HEK293 (cell line): ENCODE results near the gene EMC7.
A peak's percentile ranks its signal among the peaks of the same experiment; 100 is the strongest.

Source experiments
- EGR2 ChIP-seq: fragments of 450-650 bp; formaldehyde crosslinking; IDR thresholded peaks from 2 replicates; pipeline ENCODE4 v1.5.1; 2016; ENCODE audit warnings: low read depth, missing biosample characterization, missing genetic modification characterization
- KLF10 ChIP-seq: fragments of 450-650 bp; IDR thresholded peaks from 2 replicates; pipeline ENCODE4 v1.5.1; 2018; ENCODE audit warnings: missing biosample characterization, mild to moderate bottlenecking, missing genetic modification characterization
- MZF1 ChIP-seq: fragments of 450-650 bp; formaldehyde crosslinking; IDR thresholded peaks from 2 replicates; pipeline ENCODE4 v1.5.1; 2017; ENCODE audit warnings: missing biosample characterization, missing genetic modification characterization, borderline replicate concordance
- OSR2 ChIP-seq: fragments of 450-650 bp; formaldehyde crosslinking; IDR thresholded peaks from 2 replicates; pipeline ENCODE4 v1.5.1; 2016; ENCODE audit warnings: missing biosample characterization, missing genetic modification characterization
- SP2 ChIP-seq: fragments of 450-650 bp; formaldehyde crosslinking; IDR thresholded peaks from 2 replicates; pipeline ENCODE4 v1.5.1; 2016; ENCODE audit warnings: missing biosample characterization, missing genetic modification characterization
- TCF7L2 ChIP-seq: IDR thresholded peaks from 2 replicates; pipeline ENCODE4 v1.6.1; 2011; ENCODE audit warnings: low read depth, mild to moderate bottlenecking, inconsistent platforms, low read length, moderate library complexity, borderline replicate concordance
- ZNF146 ChIP-seq: fragments of 450-650 bp; formaldehyde crosslinking; IDR thresholded peaks from 2 replicates; pipeline ENCODE4 v1.5.1; 2016; ENCODE audit warnings: missing biosample characterization, missing genetic modification characterization
- ZNF175 ChIP-seq: fragments of 450-650 bp; formaldehyde crosslinking; IDR thresholded peaks from 2 replicates; pipeline ENCODE4 v1.5.1; 2016; ENCODE audit warnings: missing biosample characterization, missing genetic modification characterization
- ZNF248 ChIP-seq: fragments of 450-650 bp; formaldehyde crosslinking; IDR thresholded peaks from 2 replicates; pipeline ENCODE4 v1.5.1; 2017; ENCODE audit warnings: missing biosample characterization, missing genetic modification characterization
- ZNF341 ChIP-seq: fragments of 450-650 bp; formaldehyde crosslinking; IDR thresholded peaks from 2 replicates; pipeline ENCODE4; 2016; ENCODE audit warnings: low read depth, missing biosample characterization, missing genetic modification characterization
- ZNF350 ChIP-seq: fragments of 450-650 bp; formaldehyde crosslinking; IDR thresholded peaks from 2 replicates; pipeline ENCODE4 v1.5.0; 2017; ENCODE audit warnings: missing biosample characterization, mild to moderate bottlenecking, missing genetic modification characterization
- ZNF473 ChIP-seq: fragments of 450-650 bp; formaldehyde crosslinking; IDR thresholded peaks from 2 replicates; pipeline ENCODE4 v1.5.1; 2017; ENCODE audit warnings: missing biosample characterization, missing genetic modification characterization
- ZNF530 ChIP-seq: fragments of 450-650 bp; formaldehyde crosslinking; IDR thresholded peaks from 2 replicates; pipeline ENCODE4 v1.5.1; 2016; ENCODE audit warnings: low read depth, missing biosample characterization, missing genetic modification characterization
- ZNF610 ChIP-seq: fragments of 450-650 bp; formaldehyde crosslinking; IDR thresholded peaks from 2 replicates; pipeline ENCODE4 v1.5.1; 2016; ENCODE audit warnings: missing biosample characterization, missing genetic modification characterization, borderline replicate concordance
- ZNF624 ChIP-seq: fragments of 450-650 bp; formaldehyde crosslinking; IDR thresholded peaks from 2 replicates; pipeline ENCODE4 v1.5.1; 2017; ENCODE audit warnings: missing biosample characterization, missing genetic modification characterization
- ZNF701 ChIP-seq: fragments of 450-650 bp; formaldehyde crosslinking; IDR thresholded peaks from 2 replicates; pipeline ENCODE4 v1.5.1; 2016; ENCODE audit warnings: missing biosample characterization, missing genetic modification characterization
- ZNF747 ChIP-seq: fragments of 450-650 bp; formaldehyde crosslinking; IDR thresholded peaks from 2 replicates; pipeline ENCODE4 v1.5.1; 2016; ENCODE audit warnings: missing biosample characterization, missing genetic modification characterization
- ZNF76 ChIP-seq: fragments of 450-650 bp; formaldehyde crosslinking; IDR thresholded peaks from 2 replicates; pipeline ENCODE4; 2016; ENCODE audit warnings: low read depth, missing biosample characterization, missing genetic modification characterization, borderline replicate concordance
- ZNF785 ChIP-seq: fragments of 450-650 bp; formaldehyde crosslinking; IDR thresholded peaks from 2 replicates; pipeline ENCODE4 v1.5.1; 2016; ENCODE audit warnings: missing biosample characterization, missing genetic modification characterization
- ZSCAN16 ChIP-seq: fragments of 450-650 bp; formaldehyde crosslinking; IDR thresholded peaks from 2 replicates; pipeline ENCODE4 v1.5.1; 2016; ENCODE audit warnings: missing biosample characterization, missing genetic modification characterization
- TF ChIP-seq, protein P1 (sequence below): fragments of 450-650 bp; formaldehyde crosslinking; optimal IDR thresholded peaks from 2 replicates; pipeline ENCODE3; 2016; ENCODE audit warnings: missing biosample characterization, mild to moderate bottlenecking, missing genetic modification characterization
- TF ChIP-seq, protein P2 (sequence below): fragments of 450-650 bp; formaldehyde crosslinking; IDR thresholded peaks from 2 replicates; pipeline ENCODE4 v1.5.1; 2017; ENCODE audit warnings: missing biosample characterization, missing genetic modification characterization
- TF ChIP-seq, protein P3 (sequence below): fragments of 450-650 bp; formaldehyde crosslinking; IDR thresholded peaks from 2 replicates; pipeline ENCODE4 v1.5.1; 2016; ENCODE audit warnings: missing biosample characterization, missing genetic modification characterization, borderline replicate concordance
- TF ChIP-seq, protein P4 (sequence below): fragments of 450-650 bp; formaldehyde crosslinking; IDR thresholded peaks from 2 replicates; pipeline ENCODE4 v1.5.1; 2016; ENCODE audit warnings: missing biosample characterization, missing genetic modification characterization, borderline replicate concordance
- TF ChIP-seq, protein P5 (sequence below): IDR thresholded peaks from 2 replicates; pipeline ENCODE4 v1.6.1; 2011; ENCODE audit warnings: mild to moderate bottlenecking, low read depth, low read length, borderline replicate concordance

The EMC7 gene

DNA sequence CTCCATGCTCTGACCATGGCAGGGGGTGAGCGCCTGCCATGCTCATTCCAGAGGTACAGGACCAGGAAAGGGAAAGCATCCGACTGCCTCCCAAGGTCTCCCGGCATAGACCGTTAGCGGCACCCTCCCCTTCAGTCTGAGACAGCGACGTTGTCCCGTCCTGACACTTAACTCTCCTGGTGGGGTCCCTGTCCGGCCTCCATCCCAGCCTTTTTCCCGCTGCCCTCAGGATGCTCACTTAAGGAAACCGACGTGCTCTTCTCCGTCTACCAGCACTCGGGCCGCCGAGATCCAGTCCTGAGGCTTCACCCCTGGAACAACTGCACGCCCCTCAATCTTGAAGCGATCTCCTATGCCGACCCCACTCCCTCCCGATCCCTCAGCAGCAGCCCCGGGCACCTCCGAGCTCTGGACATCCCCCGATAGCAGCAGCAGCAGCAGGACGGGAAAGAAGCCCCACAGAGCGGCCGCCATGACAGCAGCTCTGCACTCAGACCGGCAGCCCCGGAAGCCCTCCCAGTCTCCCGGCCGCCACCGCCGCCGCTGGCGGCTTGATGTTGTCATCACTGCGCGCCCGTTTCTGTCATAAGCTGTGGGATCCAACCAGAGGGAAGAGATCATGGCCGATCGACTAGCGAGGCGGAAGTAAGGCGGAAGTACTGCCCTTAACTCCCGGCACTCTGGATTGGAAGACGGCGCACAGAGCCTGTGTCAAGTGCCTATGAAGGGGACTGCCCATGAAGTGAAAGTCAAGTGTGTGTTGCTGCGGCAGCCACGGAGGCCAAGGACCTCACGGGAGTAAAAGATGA, at the start of gene EMC7, which contains the start of gene PGBD4 (continued):
- TF ChIP-seq, protein P1, sequence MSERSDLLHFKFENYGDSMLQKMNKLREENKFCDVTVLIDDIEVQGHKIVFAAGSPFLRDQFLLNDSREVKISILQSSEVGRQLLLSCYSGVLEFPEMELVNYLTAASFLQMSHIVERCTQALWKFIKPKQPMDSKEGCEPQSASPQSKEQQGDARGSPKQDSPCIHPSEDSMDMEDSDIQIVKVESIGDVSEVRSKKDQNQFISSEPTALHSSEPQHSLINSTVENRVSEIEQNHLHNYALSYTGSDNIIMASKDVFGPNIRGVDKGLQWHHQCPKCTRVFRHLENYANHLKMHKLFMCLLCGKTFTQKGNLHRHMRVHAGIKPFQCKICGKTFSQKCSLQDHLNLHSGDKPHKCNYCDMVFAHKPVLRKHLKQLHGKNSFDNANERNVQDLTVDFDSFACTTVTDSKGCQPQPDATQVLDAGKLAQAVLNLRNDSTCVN (tag by site-specific recombination), result peak; percentile 18
- TF ChIP-seq EGR2 (tag by site-specific recombination) (no peak), MZF1 (tag by site-specific recombination) (no peak), ZNF624 (no peak), ZNF146 (no peak; the same call in 1 of the 2 replicates), ZNF175 (tag by site-specific recombination) (no peak), ZNF76 (tag by site-specific recombination) (peak; percentile 94), ZNF610 (tag by site-specific recombination) (no peak), SP2 (tag by site-specific recombination) (peak; percentile 88), KLF10 (tag by site-specific recombination) (no peak), ZNF701 (tag by site-specific recombination) (no peak), ZNF350 (tag by site-specific recombination) (no peak), ZNF785 (tag by site-specific recombination) (no peak), ZNF473 (tag by site-specific recombination) (no peak), OSR2 (peak; percentile 35; the same call in 1 of the 2 replicates), ZNF248 (tag by site-specific recombination) (no peak), TCF7L2 (no peak), ZNF341 (tag by site-specific recombination) (peak; percentile 9; the same call in 1 of the 2 replicates), ZSCAN16 (tag by site-specific recombination) (no peak), ZNF530 (tag by site-specific recombination) (no peak), ZNF747 (tag by site-specific recombination) (no peak)
- TF ChIP-seq, protein P2, sequence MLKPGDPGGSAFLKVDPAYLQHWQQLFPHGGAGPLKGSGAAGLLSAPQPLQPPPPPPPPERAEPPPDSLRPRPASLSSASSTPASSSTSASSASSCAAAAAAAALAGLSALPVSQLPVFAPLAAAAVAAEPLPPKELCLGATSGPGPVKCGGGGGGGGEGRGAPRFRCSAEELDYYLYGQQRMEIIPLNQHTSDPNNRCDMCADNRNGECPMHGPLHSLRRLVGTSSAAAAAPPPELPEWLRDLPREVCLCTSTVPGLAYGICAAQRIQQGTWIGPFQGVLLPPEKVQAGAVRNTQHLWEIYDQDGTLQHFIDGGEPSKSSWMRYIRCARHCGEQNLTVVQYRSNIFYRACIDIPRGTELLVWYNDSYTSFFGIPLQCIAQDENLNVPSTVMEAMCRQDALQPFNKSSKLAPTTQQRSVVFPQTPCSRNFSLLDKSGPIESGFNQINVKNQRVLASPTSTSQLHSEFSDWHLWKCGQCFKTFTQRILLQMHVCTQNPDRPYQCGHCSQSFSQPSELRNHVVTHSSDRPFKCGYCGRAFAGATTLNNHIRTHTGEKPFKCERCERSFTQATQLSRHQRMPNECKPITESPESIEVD (tag by site-specific recombination), result no peak
- TF ChIP-seq, protein P3, sequence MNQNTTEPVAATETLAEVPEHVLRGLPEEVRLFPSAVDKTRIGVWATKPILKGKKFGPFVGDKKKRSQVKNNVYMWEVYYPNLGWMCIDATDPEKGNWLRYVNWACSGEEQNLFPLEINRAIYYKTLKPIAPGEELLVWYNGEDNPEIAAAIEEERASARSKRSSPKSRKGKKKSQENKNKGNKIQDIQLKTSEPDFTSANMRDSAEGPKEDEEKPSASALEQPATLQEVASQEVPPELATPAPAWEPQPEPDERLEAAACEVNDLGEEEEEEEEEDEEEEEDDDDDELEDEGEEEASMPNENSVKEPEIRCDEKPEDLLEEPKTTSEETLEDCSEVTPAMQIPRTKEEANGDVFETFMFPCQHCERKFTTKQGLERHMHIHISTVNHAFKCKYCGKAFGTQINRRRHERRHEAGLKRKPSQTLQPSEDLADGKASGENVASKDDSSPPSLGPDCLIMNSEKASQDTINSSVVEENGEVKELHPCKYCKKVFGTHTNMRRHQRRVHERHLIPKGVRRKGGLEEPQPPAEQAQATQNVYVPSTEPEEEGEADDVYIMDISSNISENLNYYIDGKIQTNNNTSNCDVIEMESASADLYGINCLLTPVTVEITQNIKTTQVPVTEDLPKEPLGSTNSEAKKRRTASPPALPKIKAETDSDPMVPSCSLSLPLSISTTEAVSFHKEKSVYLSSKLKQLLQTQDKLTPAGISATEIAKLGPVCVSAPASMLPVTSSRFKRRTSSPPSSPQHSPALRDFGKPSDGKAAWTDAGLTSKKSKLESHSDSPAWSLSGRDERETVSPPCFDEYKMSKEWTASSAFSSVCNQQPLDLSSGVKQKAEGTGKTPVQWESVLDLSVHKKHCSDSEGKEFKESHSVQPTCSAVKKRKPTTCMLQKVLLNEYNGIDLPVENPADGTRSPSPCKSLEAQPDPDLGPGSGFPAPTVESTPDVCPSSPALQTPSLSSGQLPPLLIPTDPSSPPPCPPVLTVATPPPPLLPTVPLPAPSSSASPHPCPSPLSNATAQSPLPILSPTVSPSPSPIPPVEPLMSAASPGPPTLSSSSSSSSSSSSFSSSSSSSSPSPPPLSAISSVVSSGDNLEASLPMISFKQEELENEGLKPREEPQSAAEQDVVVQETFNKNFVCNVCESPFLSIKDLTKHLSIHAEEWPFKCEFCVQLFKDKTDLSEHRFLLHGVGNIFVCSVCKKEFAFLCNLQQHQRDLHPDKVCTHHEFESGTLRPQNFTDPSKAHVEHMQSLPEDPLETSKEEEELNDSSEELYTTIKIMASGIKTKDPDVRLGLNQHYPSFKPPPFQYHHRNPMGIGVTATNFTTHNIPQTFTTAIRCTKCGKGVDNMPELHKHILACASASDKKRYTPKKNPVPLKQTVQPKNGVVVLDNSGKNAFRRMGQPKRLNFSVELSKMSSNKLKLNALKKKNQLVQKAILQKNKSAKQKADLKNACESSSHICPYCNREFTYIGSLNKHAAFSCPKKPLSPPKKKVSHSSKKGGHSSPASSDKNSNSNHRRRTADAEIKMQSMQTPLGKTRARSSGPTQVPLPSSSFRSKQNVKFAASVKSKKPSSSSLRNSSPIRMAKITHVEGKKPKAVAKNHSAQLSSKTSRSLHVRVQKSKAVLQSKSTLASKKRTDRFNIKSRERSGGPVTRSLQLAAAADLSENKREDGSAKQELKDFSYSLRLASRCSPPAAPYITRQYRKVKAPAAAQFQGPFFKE (tag by site-specific recombination), result no peak
- TF ChIP-seq, protein P4, sequence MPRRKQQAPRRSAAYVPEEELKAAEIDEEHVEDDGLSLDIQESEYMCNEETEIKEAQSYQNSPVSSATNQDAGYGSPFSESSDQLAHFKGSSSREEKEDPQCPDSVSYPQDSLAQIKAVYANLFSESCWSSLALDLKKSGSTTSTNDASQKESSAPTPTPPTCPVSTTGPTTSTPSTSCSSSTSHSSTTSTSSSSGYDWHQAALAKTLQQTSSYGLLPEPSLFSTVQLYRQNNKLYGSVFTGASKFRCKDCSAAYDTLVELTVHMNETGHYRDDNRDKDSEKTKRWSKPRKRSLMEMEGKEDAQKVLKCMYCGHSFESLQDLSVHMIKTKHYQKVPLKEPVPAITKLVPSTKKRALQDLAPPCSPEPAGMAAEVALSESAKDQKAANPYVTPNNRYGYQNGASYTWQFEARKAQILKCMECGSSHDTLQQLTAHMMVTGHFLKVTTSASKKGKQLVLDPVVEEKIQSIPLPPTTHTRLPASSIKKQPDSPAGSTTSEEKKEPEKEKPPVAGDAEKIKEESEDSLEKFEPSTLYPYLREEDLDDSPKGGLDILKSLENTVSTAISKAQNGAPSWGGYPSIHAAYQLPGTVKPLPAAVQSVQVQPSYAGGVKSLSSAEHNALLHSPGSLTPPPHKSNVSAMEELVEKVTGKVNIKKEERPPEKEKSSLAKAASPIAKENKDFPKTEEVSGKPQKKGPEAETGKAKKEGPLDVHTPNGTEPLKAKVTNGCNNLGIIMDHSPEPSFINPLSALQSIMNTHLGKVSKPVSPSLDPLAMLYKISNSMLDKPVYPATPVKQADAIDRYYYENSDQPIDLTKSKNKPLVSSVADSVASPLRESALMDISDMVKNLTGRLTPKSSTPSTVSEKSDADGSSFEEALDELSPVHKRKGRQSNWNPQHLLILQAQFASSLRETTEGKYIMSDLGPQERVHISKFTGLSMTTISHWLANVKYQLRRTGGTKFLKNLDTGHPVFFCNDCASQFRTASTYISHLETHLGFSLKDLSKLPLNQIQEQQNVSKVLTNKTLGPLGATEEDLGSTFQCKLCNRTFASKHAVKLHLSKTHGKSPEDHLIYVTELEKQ (tag by site-specific recombination), result no peak
- TF ChIP-seq, protein P5, sequence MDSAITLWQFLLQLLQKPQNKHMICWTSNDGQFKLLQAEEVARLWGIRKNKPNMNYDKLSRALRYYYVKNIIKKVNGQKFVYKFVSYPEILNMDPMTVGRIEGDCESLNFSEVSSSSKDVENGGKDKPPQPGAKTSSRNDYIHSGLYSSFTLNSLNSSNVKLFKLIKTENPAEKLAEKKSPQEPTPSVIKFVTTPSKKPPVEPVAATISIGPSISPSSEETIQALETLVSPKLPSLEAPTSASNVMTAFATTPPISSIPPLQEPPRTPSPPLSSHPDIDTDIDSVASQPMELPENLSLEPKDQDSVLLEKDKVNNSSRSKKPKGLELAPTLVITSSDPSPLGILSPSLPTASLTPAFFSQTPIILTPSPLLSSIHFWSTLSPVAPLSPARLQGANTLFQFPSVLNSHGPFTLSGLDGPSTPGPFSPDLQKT, result no peak
